Activated CD4-positive, alpha-beta T cell treated with anti-CD3 and anti-CD28 coated beads, Interleukin-2, Interleukin-4, amounts not matched to agents 100 ng/mL and 50 ng/mL, durations not matched to agents 16 hours and 8 hours (primary cell): ENCODE data around the gene VAMP3.
"Not testable (repeated sequence)": the region's sequence is repeated elsewhere in the genome, so short reads cannot be mapped to it uniquely, and the experiment has no call there.

Experiments used
- DNase-seq: peaks from one replicate; pipeline ENCODE4 v3.0.0-alpha.2; 2020; ENCODE audit warnings: low spot score

The VAMP3 gene

GRCh38 chr1:7768583-7768982, 2.5 kb upstream of the VAMP3 start:
- no peak for DNase-seq

- DNase-seq, result no peak
These were observed 1.3 kb upstream of the VAMP3 start for GRCh38 chr1:7769673-7770412.

- no peak for DNase-seq
These were observed 463 bp upstream of the VAMP3 start for GRCh38 chr1:7770669-7770996.

GRCh38 chr1:7771823-7772299, 765 bp downstream of the VAMP3 start:
- no peak for DNase-seq

GRCh38 chr1:7777591-7777990, 6.5 kb downstream of the VAMP3 start:
- no peak for DNase-seq

- no peak for DNase-seq
These were observed 7.1 kb downstream of the VAMP3 start for GRCh38 chr1:7778133-7778628.

- no peak for DNase-seq
These were observed 9.9 kb downstream of the VAMP3 start for GRCh38 chr1:7780976-7781375.

- DNase-seq, result no peak
These were observed 10.4 kb downstream of the VAMP3 start for GRCh38 chr1:7781501-7781900.

GRCh38 chr1:7781923-7782495, 10.9 kb downstream of the VAMP3 start:
- peak; percentile 6 for DNase-seq

- peak; percentile 14 for DNase-seq
These were observed 12.1 kb downstream of the VAMP3 start for GRCh38 chr1:7783178-7783711.

- peak; percentile 88 for DNase-seq
These were observed 12.9 kb downstream of the VAMP3 start, which contains the start of gene PER3 for GRCh38 chr1:7783826-7784491. Gene PER3, plus strand, starts transcription at chr1:7784291. Its CDS starts 587 bp downstream, at chr1:7784878.

- DNase-seq, result no peak
These were observed 13.5 kb downstream of the VAMP3 start for GRCh38 chr1:7784492-7785071.

GRCh38 chr1:7785108-7785507, 14.0 kb downstream of the VAMP3 start:
- no peak for DNase-seq

GRCh38 chr1:7786795-7787194, 15.7 kb downstream of the VAMP3 start:
- DNase-seq, result no peak

- no peak for DNase-seq
These were observed 18.7 kb downstream of the VAMP3 start for GRCh38 chr1:7789828-7790227.

GRCh38 chr1:7791027-7791426, 19.9 kb downstream of the VAMP3 start:
- DNase-seq, result not testable (repeated sequence)

GRCh38 chr1:7795406-7795805, 24.3 kb downstream of the VAMP3 start:
- DNase-seq, result no peak

- no peak for DNase-seq
These were observed 34.4 kb downstream of the VAMP3 start for GRCh38 chr1:7805460-7805859.

GRCh38 chr1:7808253-7808844, 37.3 kb downstream of the VAMP3 start:
- DNase-seq, result peak; percentile 22

GRCh38 chr1:7809742-7810141, 38.6 kb downstream of the VAMP3 start:
- DNase-seq, result no peak

GRCh38 chr1:7810395-7810794, 39.3 kb downstream of the VAMP3 start:
- DNase-seq, result peak; percentile 42

- DNase-seq, result no peak
These were observed 40.4 kb downstream of the VAMP3 start for GRCh38 chr1:7811476-7811875.
